Transverse colon (tissue), 4 donors: ENCODE measurements around the gene PNLDC1.

Experiments
- POLR2AphosphoS5 ChIP-seq, 3 donors: sonication (generic); formaldehyde crosslinking; IDR thresholded peaks; one replicate each; pipeline ENCODE4 v1.6.1; 2016; ENCODE audit warnings: antibody characterized with exemption in 3 of 3
- TF ChIP-seq, protein P1 (sequence below), 5 experiments: fragments of 200-600 bp in 3 of 5; fragments of 450-650 bp in 2 of 5; sonication (generic) in 3 of 5; IDR thresholded peaks; 1 replicate in 2 of 5; 2 replicates in 3 of 5; pipeline ENCODE4 v1.5.1; 2016 to 2017; ENCODE audit warnings: antibody characterized with exemption in 5 of 5, inconsistent platforms in 3 of 5, mild to moderate bottlenecking in 2 of 5, moderate library complexity in 1 of 5

DNA sequence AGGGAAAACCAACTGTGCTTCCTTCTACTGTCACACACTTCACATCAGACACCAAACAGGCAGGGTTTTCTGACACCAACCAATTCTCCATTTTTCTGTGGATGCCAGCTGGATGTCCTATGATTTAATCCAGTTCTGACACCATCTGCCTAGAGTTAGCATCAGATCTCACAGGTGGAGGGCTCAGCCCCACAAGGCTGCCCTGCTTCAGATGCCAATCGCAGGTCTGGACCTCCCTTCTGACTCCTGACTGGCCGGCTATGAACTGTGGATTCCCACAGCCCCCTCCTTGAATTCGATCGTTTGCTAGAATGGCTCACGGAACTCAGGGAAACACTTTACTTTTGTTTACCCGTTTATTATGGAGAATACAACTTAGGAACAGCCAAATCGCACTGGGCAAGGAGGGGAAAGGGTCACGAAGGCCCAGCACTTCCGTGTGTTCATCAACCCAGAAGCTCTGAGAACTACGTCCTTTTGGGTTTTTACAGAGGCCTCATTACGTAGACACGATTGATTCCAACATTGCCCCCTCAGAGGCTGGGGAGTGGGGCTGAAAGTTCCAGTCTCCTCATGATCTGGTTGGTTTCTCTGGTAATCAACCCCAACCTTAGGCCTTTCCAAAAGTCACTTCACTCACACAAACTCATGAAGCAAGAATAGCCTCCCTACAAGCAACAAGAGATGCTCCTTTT lies 65.3 kb downstream of the PNLDC1 start:
- TF ChIP-seq POLR2AphosphoS5 (IDR thresholded peaks at IDR 0.05), result no peak
- TF ChIP-seq, protein P1, sequence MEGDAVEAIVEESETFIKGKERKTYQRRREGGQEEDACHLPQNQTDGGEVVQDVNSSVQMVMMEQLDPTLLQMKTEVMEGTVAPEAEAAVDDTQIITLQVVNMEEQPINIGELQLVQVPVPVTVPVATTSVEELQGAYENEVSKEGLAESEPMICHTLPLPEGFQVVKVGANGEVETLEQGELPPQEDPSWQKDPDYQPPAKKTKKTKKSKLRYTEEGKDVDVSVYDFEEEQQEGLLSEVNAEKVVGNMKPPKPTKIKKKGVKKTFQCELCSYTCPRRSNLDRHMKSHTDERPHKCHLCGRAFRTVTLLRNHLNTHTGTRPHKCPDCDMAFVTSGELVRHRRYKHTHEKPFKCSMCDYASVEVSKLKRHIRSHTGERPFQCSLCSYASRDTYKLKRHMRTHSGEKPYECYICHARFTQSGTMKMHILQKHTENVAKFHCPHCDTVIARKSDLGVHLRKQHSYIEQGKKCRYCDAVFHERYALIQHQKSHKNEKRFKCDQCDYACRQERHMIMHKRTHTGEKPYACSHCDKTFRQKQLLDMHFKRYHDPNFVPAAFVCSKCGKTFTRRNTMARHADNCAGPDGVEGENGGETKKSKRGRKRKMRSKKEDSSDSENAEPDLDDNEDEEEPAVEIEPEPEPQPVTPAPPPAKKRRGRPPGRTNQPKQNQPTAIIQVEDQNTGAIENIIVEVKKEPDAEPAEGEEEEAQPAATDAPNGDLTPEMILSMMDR (IDR thresholded peaks at IDR 0.05), result no peak
